ENCODE results near the gene TMEFF1.

The TMEFF1 gene

GRCh38 chr9:100426530-100427365, 46.2 kb upstream of the TMEFF1 start, which contains the start of gene MSANTD3:
MSANTD3 (plus strand) TSS chr9:100427143; CDS start chr9:100441939, 14,796 bp downstream.
- Histone ChIP-seq H3K9me2 (replicated peaks; ENCODE audit: insufficient read depth, low read length) (no peaks in the 10 kb centered on the region), H3K4me3 (ENCODE audit: insufficient read depth, low read length, poor library complexity, severe bottlenecking) (peak within 1 kb of the TSS; percentile 91), H3F3A (ENCODE audit: insufficient read depth) (no peaks in the 10 kb centered on the region), H3K27ac (ENCODE audit: low read depth, low read length) (peak within 1 kb of the TSS; percentile 42), H3K27me3 (ENCODE audit: low read length) (no peaks in the 10 kb centered on the region), H3K4me2 (ENCODE audit: low read depth, low read length, poor library complexity, severe bottlenecking) (peak within 1 kb of the TSS; percentile 90), H2AFZ (ENCODE audit: low read depth, low read length, severe bottlenecking) (peak within 1 kb of the TSS; percentile 98), H3K9ac (ENCODE audit: low read length) (peak within 1 kb of the TSS; percentile 75), H3K79me2 (ENCODE audit: insufficient read depth, low read length) (peaks cover 15% of the 10 kb centered on the region; the same call in 1 of the 2 replicates), H4K20me1 (ENCODE audit: low read depth, low read length) (no peaks in the 10 kb centered on the region), H3K9me3 (ENCODE audit: insufficient read depth, low read length) (no peaks in the 10 kb centered on the region), H3K36me3 (ENCODE audit: low read length) (no peaks in the 10 kb centered on the region)
- TF ChIP-seq CTCF (IDR thresholded peaks at IDR 0.05; ENCODE audit: insufficient read depth, low read length, poor library complexity, severe bottlenecking) (no peak), EZH2phosphoT487 (conservative IDR thresholded peaks at IDR 0.05; ENCODE audit: low read length) (no peak)

GRCh38 chr9:100427366-100428263, 45.3 kb upstream of the TMEFF1 start:
- H3F3A ChIP-seq (ENCODE audit: insufficient read depth): no peaks in the 10 kb centered on the region
- peak overlapping the region; percentile 91 for H3K4me3 ChIP-seq (ENCODE audit: insufficient read depth, low read length, poor library complexity, severe bottlenecking)
- H3K9ac ChIP-seq (ENCODE audit: low read length): peak overlapping the region; percentile 75
- TF ChIP-seq CTCF (IDR thresholded peaks at IDR 0.05; ENCODE audit: insufficient read depth, low read length, poor library complexity, severe bottlenecking) (no peak), EZH2phosphoT487 (conservative IDR thresholded peaks at IDR 0.05; ENCODE audit: low read length) (no peak)
- 0 out of 2 replicates have a peak overlapping the region, but pooled peaks have one; percentile 24 for H3K27ac ChIP-seq (ENCODE audit: low read depth, low read length)
- peak overlapping the region; percentile 75 for H3K4me2 ChIP-seq (ENCODE audit: low read depth, low read length, poor library complexity, severe bottlenecking)
- H3K79me2 ChIP-seq (ENCODE audit: insufficient read depth, low read length): peaks cover 15% of the 10 kb centered on the region; the same call in 1 of the 2 replicates
- no peaks in the 10 kb centered on the region for H3K27me3 ChIP-seq (ENCODE audit: low read length)
- no peaks in the 10 kb centered on the region for H3K9me2 ChIP-seq (replicated peaks; ENCODE audit: insufficient read depth, low read length)
- H3K9me3 ChIP-seq (ENCODE audit: insufficient read depth, low read length): no peaks in the 10 kb centered on the region
- peak overlapping the region; percentile 96 for H2AFZ ChIP-seq (ENCODE audit: low read depth, low read length, severe bottlenecking)
- no peaks in the 10 kb centered on the region for H4K20me1 ChIP-seq (ENCODE audit: low read depth, low read length)
- H3K36me3 ChIP-seq (ENCODE audit: low read length): no peaks in the 10 kb centered on the region

GRCh38 chr9:100428871-100429654, 43.9 kb upstream of the TMEFF1 start:
- H3K4me2 ChIP-seq (ENCODE audit: low read depth, low read length, poor library complexity, severe bottlenecking): peak overlapping the region; percentile 75
- no peaks in the 10 kb centered on the region for H3K36me3 ChIP-seq (ENCODE audit: low read length)
- no peak overlapping the region for H3K4me3 ChIP-seq (ENCODE audit: insufficient read depth, low read length, poor library complexity, severe bottlenecking)
- H3K9ac ChIP-seq (ENCODE audit: low read length): no peak overlapping the region
- H3F3A ChIP-seq (ENCODE audit: insufficient read depth): no peaks in the 10 kb centered on the region
- no peaks in the 10 kb centered on the region for H3K27me3 ChIP-seq (ENCODE audit: low read length)
- no peak overlapping the region for H2AFZ ChIP-seq (ENCODE audit: low read depth, low read length, severe bottlenecking)
- no peaks in the 10 kb centered on the region for H4K20me1 ChIP-seq (ENCODE audit: low read depth, low read length)
- H3K79me2 ChIP-seq (ENCODE audit: insufficient read depth, low read length): peaks cover 15% of the 10 kb centered on the region; the same call in 1 of the 2 replicates
- no peaks in the 10 kb centered on the region for H3K9me3 ChIP-seq (ENCODE audit: insufficient read depth, low read length)
- TF ChIP-seq CTCF (IDR thresholded peaks at IDR 0.05; ENCODE audit: insufficient read depth, low read length, poor library complexity, severe bottlenecking) (no peak), EZH2phosphoT487 (conservative IDR thresholded peaks at IDR 0.05; ENCODE audit: low read length) (no peak)
- H3K9me2 ChIP-seq (replicated peaks; ENCODE audit: insufficient read depth, low read length): no peaks in the 10 kb centered on the region
- H3K27ac ChIP-seq (ENCODE audit: low read depth, low read length): no peak overlapping the region

Data from SU-DHL-6 (cell line).